ENCODE data around the gene FAXDC2.

GRCh38 chr5:154863291-154864080, 13.1 kb upstream of the FAXDC2 start:
- no peak for TF ChIP-seq POLR2AphosphoS5 (IDR thresholded peaks at IDR 0.05; ENCODE audit: low read depth)
- TF ChIP-seq CTCF (IDR thresholded peaks at IDR 0.05; ENCODE audit: insufficient read depth, low read length) = no peak
- no peak for TF ChIP-seq REST (IDR thresholded peaks at IDR 0.05; ENCODE audit: insufficient replicate concordance, low read depth)
- TF ChIP-seq GABPA (IDR thresholded peaks at IDR 0.05; ENCODE audit: low read depth) = no peak
- no peak for TF ChIP-seq SPI1 (IDR thresholded peaks at IDR 0.05; ENCODE audit: borderline replicate concordance, low read depth)

All from HL-60 (cell line).